HG03460 (cell line): ENCODE data around the gene LIM2.
"Not testable (repeated sequence)": the region's sequence is repeated elsewhere in the genome, so short reads cannot be mapped to it uniquely, and the experiment has no call there.

ENCODE experiments used
- ATAC-seq: cut with Tn5 transposase; IDR thresholded peaks from one replicate; pipeline ENCODE4 v1.9.1; 2021; ENCODE audit not compliant: unreplicated experiment

Gene LIM2

GRCh38 chr19:51397453-51397852 is 9.7 kb upstream of the LIM2 start:
- ATAC-seq: not testable (repeated sequence)

GRCh38 chr19:51396175-51396574 is 8.4 kb upstream of the LIM2 start:
- no peak for ATAC-seq

GRCh38 chr19:51394050-51394836 is 6.5 kb upstream of the LIM2 start:
- peak; percentile 84 for ATAC-seq

GRCh38 chr19:51392701-51393100 is 4.9 kb upstream of the LIM2 start:
- no peak for ATAC-seq

GRCh38 chr19:51391073-51391611 is 3.4 kb upstream of the LIM2 start:
- ATAC-seq: no peak

- no peak for ATAC-seq
Measured at GRCh38 chr19:51389143-51389542, 1.4 kb upstream of the LIM2 start.

- no peak for ATAC-seq
Measured at GRCh38 chr19:51386882-51387520, 773 bp downstream of the LIM2 start.

GRCh38 chr19:51382004-51382403 is 5.8 kb downstream of the LIM2 start:
- no peak for ATAC-seq

- ATAC-seq: no peak
Measured at GRCh38 chr19:51380379-51380778, 7.4 kb downstream of the LIM2 start.

GRCh38 chr19:51377422-51377821 is 10.4 kb downstream of the LIM2 start:
- no peak for ATAC-seq

- ATAC-seq: no peak
Measured at GRCh38 chr19:51375504-51376221, 12.1 kb downstream of the LIM2 start.

- peak; percentile 52 for ATAC-seq
Measured at GRCh38 chr19:51372649-51373504, 14.9 kb downstream of the LIM2 start, which contains the start of gene NKG7. Gene NKG7, minus strand, starts transcription at chr19:51372654. Its CDS starts 119 bp downstream, at chr19:51372535.

GRCh38 chr19:51372021-51372648 is 15.6 kb downstream of the LIM2 start:
- no peak for ATAC-seq

- no peak for ATAC-seq
Measured at GRCh38 chr19:51371186-51371690, 16.5 kb downstream of the LIM2 start.

GRCh38 chr19:51370230-51370629 is 17.5 kb downstream of the LIM2 start:
- ATAC-seq: no peak

GRCh38 chr19:51368366-51369282 is 19.1 kb downstream of the LIM2 start, which contains the start of gene CLDND2:
Gene CLDND2, minus strand, starts transcription at chr19:51369003. Its CDS starts 426 bp downstream, at chr19:51368577.
- no peak for ATAC-seq

GRCh38 chr19:51367565-51368365 is 20.0 kb downstream of the LIM2 start:
- peak; percentile 59 for ATAC-seq

- ATAC-seq: no peak
Measured at GRCh38 chr19:51367255-51367564, 20.6 kb downstream of the LIM2 start.
